DMS53 treated with DMSO at 0.1 percent for 48 hours (cell line): ENCODE results near the gene TRIM67.

Experiments used
- DNase-seq: peaks from one replicate; lab custom pipeline; 2025; ENCODE audit not compliant: unreplicated experiment; lab: John Stamatoyannopoulos, UW

The TRIM67 gene

DNA sequence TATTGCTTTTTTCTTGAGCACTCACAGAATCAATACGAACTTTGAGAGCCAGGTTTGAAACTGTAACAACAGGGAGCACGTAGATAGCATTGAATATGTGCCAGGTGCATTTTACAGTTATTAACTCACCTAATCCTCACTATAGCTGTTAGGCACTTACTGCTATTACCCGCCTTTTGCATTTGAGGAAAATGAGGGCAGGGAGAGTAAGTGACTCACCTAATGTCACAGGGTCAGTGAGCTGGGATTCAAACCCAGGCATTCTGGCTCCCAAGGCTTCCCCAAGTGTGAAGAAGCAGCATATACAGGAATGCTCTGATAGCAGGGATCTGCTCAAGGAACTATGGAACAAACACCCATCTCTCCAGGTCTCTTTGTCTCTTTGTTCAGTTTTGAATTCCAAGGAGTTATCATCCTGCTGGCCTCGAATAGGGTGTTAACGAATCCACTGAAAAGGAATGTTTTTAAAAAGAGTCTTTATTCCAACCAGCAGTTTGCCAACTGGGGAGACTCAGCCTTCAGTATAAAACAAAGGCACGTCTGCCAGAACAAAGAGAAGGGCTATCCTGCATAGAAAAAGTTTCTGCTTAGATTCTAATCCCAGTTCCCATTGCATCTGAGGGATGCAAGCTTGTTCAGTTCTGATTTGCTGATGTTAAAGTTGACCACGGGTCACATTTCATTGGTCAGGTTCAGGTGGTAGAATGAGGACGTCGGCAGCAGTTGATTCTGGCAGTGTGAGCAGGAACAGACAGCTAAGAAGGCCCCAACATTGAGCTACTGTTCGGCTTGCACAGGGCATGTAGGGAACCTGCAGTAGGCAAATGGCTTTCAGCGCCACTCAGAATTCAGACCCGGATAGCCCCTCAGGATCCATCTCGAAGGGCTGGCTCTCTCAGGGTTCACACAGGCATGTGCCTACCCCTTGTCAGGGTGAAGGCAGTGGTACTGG is 22.1 kb downstream of the TRIM67 start:
- no peak for DNase-seq

DNA sequence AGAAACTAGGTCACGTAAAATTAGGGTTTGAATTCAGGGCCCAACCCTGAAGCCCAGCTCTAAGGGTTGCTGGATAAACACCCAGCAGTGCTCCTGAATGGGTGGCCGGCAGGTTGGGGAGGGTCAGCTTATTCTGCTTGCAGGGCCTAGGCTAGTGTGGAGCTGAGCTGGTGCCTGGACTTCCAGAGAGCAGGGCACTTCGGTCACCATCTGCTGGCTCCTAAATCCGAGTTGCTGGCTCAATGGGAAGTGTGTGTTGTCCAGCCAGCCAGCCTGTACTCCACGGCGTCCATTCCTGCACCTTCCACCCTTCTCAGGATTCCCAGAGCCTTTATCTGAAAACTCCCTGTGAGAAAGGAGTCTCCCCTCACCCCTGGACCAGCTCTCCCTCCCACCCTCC is 23.0 kb downstream of the TRIM67 start:
- DNase-seq = no peak

DNA sequence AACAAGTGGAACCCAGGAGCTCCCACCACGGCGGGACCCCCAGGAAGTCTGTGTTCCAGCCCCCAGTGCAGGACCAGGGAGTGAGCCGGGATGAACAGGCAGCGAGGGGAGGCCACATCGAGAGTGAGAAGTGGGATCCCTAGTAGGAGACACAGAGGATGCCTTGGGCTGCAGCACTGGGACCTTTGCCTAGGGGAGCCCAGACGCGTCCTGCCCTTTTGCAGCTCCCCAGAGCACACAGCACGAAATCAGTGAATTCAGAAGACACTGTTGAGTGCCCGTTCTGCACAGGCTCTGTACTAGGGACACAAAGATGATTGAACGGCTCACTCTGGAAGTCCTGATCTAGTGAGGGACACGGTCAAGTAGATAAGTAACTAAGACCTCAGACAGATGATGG is 23.5 kb downstream of the TRIM67 start:
- no peak for DNase-seq

DNA sequence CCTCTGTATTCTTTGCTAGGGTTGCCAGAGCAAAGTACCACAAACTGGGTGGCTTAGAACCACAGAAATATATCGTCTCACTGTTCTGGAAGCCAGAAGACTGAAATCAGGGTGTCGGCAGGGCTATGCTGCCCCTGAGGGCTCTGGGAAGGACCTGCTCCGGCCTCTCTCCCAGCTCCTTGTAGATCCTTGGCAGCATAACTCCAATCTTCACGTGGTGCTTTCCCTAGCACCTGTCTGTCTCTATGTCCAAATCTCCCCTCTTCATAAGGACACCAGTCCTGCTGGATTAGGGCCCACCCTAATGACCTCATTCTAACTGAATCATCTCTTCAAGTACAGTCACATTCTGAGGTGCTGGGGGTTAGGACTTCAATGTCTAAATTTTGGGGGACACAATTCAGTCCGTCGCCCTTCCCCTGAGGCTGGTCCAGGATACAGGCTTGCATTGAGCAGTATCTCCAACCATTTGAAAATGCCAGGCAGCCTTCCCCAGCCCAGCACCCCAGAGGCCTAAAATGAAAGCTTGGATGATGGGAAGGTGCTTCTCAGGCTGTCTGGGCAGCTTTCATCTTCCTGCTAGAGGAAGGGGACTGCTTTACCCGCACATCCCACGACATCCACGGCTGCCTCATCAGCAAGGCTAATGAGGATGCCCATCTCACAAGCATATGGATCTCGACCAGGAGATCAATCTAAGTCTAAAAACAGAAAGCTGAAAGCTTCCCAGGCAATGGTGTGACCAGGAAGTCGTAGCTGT is 24.7 kb downstream of the TRIM67 start:
- no peak for DNase-seq

DNA sequence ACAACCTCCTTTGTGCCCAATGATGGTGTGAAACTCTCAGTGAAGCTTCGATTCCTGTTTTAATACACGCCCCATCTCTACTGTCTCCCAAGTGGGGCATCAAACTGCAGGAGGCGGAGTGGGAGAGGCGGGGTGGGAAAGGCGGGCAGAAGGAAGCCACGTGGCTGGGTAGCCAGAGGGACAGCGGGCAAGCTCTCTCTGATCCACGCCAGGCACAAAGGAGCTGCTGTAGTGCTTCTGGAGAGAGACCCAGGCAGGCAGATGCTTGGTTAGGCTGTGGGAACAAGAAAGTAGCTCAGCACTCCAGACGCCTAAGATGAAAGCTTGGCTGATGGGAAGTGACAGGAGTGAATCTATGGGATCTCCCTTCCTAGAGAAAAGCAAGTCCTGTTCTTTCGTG is 25.7 kb downstream of the TRIM67 start:
- no peak for DNase-seq

DNA sequence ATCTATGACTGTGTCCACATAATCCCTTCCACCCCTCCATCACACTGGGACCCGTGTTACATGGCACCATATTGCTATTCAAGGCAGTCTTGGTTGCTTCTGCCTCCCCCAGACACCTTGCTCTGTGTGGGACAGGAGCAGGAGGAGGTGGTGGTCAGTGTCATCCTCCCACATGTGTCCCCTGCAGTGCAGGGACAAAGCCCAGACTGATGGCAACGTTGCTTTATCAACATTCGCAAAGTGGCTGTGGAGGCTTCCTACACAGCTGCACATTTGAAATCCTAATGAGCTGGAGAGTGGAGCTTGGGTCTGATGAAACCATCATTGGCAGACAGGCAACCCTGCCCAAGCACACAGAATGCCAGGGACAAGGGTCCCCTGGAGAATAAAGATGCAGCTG is 26.2 kb downstream of the TRIM67 start:
- DNase-seq = no peak

DNA sequence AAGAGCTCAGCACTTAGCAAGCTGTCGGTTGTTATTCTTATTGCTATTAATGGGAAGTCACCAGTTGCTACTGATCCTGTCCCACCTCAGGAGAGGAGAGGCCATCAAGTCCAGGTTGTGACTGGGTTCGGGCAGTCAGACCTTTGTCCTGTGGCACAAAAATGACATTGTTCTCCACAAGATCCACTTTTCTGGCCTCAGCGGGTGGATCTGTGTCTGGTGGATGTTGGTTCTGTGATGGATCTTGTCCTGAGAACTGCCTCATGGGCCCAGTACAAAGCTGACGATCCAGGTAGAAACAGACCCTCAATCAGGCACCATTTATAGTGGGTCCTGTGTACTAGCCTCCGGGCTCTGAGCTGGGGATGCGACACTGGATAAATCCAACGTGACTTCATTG is 26.9 kb downstream of the TRIM67 start:
- DNase-seq = no peak

DNA sequence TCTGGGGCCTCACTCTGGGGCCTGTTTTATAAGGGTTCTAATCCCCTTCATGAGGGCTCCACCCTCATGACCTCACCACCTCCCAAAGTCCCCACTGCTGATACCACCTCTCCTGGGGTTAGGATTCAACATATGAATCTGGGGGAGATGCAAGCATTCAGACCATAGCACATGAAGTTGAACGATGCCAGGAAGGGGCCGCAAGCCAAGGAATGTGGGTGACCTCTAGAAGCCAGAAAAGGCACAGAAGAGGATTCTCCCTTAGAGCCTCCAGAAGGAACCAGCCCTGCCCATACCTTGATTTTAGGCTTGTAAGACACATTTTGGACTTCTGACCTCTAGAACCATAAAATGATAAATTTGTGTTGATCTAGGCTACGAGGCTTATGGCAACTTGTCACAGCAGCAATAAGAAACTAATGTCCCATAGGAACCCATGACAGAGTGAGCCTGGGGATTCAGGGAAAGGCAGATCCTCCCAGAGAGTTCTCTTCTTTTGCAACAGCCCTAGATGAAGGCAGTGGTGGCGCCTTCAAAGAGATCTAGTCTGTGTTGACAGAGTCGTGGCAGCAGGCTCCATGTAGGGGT is 27.9 kb downstream of the TRIM67 start:
- no peak for DNase-seq

DNA sequence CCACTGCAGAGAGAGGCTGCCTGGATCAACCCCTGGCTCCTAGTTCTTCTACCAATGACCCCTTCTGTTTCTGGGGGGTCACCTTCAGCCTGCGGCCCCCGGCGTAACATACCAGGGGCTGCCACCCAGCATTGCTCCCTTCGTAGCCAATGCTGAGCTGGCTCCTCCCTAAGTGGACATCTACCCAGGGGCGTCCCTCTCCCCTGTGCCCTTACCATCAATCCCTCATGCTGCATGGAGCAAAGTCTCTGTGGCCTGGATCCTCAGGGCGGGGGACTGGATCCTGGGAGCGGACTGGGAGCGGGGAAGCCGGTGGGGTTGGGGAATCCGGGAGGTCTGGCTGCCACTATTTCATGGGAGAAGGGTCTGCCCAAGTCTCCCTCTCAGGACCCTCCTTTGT is 28.6 kb downstream of the TRIM67 start:
- DNase-seq = no peak

DNA sequence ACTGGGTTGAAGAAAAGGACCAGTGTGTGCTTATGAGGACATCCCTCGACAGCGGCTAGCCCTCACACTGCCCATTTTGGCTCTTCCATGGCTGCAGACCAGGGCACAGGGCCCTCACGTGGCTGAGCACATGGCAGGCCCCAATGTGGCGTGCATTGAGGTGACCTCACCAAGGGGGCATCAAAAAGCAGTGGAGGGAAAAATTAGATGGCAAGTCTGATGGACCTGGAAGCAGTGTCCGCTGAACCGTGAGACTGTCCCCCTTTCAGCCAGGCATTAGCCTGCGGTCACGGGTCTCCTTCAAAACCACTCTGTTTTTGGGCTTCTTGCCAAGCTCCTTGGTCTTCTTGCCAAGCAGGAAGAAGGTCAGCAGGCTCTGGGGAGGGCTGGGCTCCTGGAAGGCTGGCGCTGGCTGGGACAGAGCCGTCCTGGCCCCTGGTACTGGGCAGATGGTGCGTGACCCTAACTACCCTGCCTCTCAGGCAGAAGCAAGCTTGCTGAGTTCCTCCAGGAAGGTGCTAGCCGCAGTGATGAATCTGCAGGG is 30.8 kb downstream of the TRIM67 start:
- no peak for DNase-seq

DNA sequence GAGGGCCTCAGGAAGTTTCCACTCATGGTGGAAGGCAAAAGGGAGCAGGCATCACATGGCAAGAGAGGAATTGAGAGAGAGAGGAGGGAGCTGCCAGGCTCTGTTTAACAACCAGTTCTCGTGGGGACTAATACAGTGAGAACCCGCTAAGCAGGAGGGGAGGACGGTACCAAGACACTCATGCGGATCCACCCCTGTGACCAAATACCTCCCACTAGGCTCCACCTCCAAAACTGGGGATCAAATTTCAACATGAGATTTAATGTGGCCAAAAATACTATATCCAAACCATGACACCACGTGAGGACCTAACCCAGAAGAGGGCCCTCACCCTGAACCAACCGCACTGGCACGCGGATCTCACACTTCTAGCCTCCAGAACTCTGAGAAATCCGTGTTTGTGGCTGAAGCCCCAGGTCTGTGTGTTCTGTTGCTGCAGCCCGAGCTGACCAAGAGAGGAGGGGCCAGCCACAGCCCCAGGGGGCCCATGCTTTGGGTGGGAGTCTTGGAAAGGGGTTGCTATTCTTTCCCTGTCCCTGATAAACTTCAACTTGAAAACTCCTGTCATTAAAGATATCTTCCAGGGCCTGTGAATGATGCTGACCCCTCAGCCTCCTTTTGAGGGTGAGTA is 32.0 kb downstream of the TRIM67 start:
- no peak for DNase-seq

DNA sequence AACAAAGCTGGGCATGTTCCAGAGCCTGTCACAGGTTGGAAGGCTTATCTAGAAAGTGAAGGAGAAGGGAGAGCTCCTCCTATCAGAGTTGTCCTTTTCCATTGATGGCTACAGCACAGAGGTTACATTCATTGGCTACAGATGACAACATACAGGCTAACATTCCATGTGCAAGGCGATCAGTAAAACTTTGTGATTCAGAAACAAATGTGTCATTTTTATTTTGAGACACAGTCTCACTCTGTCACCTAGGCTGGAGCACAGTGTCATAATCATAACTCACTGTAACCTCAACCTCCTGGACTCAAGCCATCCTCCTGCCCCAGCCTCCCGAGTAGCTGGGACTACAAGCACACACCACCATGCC is 32.6 kb downstream of the TRIM67 start:
- no peak for DNase-seq

DNA sequence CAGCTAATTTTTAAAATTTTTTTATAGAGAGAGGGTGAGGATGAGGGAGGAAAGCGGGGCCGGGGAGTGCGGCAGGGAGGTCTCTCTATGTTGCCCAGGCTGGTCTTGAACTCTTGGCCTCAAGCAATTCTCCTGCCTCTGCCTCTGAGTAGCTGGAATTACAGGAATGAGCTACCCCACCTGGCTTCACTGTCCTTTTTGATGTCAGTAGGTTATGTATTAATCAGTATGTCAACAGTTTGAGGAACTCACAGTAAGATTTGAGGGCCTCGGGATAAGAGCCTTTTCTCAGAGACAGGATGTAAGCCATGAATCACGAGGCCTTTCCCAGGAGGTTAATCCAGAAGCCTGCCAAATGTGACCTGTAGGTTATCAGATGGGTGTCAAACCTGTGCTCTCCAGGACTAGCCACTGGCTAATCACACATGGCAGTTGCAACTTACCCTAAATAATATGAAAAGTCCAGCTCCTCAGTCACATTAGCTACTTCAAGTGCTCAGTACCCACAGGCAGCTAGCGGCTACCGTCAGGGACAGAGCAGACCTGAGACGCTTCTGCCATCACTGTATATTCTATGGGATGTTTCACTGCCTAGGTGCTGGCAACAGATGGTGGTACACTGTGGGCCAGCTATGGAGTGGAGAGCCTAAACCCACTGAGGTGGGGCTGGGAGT is 33.1 kb downstream of the TRIM67 start:
- DNase-seq = peak; percentile 73

DNA sequence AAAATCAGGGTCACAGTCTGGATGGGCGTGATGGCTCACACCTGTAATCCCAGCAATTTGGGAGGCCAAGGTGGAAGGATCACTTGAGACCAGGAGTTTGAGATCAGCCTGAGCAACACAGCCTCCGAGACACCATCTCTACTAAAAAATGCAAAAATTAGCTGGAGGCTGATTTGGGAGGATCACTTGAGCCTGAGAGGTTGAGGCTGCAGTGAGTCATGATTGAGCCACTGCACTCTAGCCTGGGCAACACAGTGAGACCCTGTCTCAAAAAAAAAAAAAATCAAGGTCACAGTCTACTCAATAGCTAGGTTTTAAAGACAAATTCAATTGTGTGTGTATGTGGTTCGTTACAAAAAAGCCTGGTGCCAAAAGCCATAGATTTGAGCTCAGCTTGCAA is 34.4 kb downstream of the TRIM67 start:
- DNase-seq = no peak

DNA sequence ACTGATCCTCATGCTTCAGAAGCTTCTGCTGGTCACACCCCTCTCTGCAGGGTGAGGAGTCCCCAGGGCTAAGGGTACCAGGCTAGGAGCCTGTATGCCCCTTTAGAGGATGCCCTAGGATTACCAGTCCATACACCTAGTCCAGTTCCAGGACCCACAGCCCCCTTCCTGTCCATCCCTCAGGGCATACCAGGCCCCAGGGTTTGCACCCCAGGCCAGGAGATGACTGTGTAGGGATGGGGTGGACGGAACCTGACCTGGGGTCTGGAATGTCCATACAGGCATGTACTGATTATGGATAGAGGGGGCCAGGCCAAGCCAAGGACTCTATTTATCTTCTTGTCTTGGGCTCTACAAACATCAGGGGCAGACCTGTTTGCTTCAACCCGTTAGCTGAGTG is 34.9 kb downstream of the TRIM67 start:
- DNase-seq = no peak

DNA sequence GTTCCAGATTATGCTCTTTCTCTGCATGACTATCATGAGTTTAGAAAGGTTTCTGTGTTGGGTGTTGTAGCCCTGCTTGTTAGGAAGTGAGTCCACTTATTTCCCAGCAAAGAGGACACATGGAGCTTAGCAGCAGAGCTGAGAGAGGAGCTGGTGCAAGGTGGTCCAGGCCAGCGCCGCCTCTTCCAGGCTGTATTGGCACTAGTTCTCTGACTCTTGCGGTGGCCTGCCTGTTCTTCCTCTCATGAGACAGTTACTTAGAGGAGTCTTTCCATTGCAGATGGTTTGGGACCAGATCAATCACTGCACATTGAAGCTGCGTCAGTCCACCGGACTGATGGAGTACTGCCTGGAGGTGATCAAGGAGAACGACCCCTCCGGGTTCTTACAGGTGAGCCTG is 38.0 kb downstream of the TRIM67 start:
- DNase-seq = no peak

DNA sequence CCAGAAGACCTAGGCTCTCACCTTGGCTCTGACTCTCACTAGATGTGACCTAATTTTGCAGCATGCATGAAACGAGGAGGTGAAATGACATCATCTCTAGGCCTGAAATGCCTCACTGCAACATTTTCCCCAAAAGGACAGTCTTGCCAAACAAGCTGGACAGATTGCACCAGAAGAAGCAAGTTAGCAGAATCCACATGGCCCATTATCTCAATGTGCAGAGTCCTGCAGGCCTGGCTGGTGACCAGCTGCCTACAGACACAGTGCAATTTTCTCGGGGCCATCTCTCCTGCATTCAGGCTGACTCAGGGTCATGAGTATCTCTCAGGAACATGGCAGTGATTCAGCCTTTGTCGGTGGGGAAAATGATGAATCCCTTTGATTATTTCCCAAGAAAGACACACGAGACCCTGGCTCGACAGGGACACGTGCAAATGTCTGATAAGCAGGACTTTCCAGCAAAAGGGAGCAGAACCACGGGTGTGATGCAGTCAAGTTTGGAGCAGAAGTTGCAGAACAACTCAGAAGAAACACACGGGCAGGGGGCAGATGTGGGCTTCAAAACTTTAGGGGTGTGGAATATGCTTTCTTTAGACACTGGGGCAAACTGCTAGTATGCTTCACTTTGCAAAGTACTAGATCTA is 38.7 kb downstream of the TRIM67 start:
- no peak for DNase-seq

DNA sequence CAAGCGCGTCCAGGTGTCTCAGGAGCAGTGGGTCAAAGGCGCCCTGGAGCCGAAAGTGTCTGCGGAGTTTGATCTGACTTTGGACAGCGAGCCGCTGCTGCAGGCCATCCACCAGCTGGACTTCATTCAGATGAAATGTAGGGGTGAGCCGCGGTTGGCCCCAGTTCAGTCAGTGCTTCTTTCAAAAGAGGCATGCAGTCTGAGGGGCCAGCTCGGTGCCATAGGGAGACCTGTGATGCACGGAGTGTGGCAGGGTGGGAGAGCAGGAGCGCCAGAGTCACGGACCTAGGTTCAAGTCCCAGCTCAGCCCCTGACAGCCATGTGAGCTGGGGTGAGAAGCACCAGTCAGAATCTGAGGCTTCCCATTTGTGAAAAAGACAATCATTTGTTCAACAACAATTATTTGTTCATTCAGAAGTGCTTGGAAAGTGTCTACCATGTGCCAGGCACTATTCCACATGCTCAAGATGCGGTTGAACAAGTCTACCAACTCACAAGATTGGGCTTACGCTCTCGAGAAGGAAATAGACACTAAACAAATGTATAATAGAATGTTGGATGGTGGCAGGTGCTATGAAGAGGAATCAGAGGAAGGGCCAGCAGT is 39.6 kb downstream of the TRIM67 start:
- no peak for DNase-seq

DNA sequence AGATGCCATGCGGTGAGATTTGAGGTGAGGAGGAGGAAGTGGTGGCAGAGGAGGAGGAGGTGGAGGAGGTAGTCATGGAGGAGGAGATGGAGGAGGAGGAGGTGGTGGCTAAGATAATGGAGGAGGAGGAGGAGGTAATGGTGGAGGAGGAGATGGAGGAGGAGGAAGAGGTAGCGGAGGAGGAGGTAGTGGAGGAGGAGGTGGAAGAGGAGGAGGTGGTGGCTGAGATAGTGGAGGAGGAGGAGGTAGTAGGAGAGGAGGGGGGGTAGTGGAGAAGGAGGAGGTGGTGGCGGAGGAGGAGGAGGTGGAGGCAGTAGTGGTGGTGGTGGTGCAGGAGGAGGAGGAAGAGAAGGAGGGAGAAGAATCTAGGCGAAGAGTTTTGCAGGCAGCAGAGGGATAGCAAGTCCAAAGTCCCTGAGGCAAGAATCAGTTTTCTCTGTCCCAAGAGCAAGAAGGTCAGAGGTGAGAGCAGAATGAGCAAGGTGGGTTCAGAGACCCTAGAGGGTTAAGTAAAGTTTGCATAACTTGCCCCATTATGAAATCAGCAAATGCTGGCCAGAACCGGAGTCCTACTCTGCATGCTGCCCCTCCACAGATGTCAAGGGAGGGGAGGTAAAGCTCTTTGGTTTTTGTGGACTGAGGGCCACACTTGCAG is 40.2 kb downstream of the TRIM67 start:
- DNase-seq = no peak
